ENCODE data around the gene IL20RA.
A peak's percentile ranks its signal among the peaks of the same experiment; 100 is the strongest.
"Not testable (repeated sequence)": the region's sequence is repeated elsewhere in the genome, so short reads cannot be mapped to it uniquely, and the experiment has no call there.

Gene IL20RA

GRCh38 chr6:137006056-137006455 lies 38.7 kb downstream of the IL20RA start:
- no peak for DNase-seq

DNA sequence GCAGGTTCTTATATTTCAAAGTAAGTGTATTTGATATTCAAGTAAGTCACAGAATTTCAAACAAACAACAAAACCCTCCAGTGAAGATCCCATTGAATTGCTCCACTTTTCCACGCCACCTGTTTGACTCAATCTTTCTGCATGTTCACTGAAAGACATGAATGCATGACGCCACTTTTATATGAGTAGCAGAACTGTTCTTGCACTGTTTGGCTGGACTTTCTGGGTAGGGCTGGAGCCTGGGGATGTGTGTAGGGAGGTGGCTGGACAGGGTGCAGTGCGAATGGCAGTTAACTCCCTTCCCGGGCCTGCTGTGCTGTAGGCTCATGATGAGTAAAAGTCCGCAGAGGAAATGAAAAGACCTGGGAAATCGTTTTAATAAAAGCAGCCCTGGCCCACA lies 39.7 kb downstream of the IL20RA start:
- DNase-seq = no peak

- no peak for DNase-seq
Measured at GRCh38 chr6:137002505-137002904, 42.3 kb downstream of the IL20RA start.

GRCh38 chr6:137001977-137002302 lies 42.8 kb downstream of the IL20RA start:
- DNase-seq = no peak

- no peak for DNase-seq
Measured at GRCh38 chr6:137001299-137001976, 43.3 kb downstream of the IL20RA start.

- no peak for DNase-seq
Measured at GRCh38 chr6:137000825-137001224, 43.9 kb downstream of the IL20RA start.

- DNase-seq = no peak
Measured at GRCh38 chr6:136995521-136995920, 49.2 kb downstream of the IL20RA start.

- no peak for DNase-seq
Measured at GRCh38 chr6:136994782-136995181, 50.0 kb downstream of the IL20RA start.

DNA sequence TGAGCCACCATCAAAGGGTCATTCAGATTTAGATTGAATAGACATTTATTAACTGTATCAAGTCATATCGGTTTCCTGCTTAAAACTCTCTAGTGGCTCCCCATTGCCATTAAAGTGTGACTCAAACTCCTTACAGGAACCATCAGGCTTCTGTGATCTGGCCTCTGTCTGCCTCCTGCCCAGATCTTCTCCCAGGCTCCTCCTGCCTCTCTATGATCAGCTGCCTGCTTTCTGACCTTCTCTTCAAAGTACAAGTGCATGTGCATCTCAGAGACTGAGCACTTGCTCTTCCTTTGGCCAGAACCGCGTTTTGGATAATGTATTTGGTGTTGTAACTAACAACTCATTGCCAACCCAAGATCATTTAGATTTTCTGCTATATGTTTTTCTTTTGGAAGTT lies 52.7 kb downstream of the IL20RA start:
- DNase-seq = peak; percentile 67

- DNase-seq = no peak
Measured at GRCh38 chr6:136991646-136992045, 53.1 kb downstream of the IL20RA start.

- no peak for DNase-seq
Measured at GRCh38 chr6:136990754-136991153, 54.0 kb downstream of the IL20RA start.

DNA sequence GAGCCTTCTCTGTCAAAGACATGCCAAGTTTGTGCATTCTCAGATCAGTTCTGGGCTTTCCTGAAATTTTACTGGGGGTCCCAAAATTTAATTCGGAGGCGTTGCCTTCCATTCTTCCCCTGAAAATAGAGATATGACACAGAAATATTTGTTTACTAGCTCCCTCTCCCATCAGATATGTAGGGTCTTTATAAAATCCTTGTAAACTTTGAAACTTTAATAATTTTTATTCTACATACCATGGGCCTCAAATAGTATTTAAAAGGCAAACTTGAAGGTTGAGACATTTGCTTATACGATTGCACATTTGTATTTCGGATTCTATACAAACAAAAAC lies 54.6 kb downstream of the IL20RA start:
- DNase-seq = no peak

DNA sequence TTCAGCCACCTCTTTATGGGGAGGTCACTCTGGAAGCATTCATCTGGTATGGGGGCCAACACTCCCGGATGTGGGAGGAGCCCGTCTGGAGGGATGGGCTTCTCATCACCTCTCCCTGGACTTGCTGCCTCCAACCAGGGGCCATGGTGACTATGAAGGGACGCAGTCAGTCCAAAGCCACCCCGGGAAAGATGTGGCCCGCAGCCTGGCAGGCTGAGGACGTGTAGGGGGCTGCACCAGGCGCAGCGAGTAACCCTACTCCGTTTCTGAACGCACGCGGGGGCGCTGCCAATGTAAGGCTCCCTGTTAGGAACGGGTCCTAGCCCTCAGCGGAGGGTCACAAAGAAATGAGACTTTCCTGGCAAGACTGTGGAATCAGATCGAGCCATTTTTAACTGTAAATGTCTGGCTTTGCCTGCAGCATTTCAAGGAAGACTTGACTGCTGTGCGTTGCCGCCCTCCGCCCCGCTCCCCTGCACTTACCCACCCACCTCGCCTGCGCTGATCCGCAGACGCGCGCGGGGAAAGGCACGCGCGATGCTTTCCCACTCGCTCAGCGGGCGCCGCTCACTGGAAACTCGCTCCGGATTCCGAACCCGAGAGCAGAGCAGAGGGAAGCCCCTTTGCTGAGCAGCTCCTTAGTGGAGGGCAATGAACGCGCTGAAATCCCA lies 55.1 kb downstream of the IL20RA start:
- peak; percentile 72 for DNase-seq

- no peak for DNase-seq
Measured at GRCh38 chr6:136987526-136987925, 57.2 kb downstream of the IL20RA start.

GRCh38 chr6:136985502-136985901 lies 59.3 kb downstream of the IL20RA start:
- DNase-seq = no peak

DNA sequence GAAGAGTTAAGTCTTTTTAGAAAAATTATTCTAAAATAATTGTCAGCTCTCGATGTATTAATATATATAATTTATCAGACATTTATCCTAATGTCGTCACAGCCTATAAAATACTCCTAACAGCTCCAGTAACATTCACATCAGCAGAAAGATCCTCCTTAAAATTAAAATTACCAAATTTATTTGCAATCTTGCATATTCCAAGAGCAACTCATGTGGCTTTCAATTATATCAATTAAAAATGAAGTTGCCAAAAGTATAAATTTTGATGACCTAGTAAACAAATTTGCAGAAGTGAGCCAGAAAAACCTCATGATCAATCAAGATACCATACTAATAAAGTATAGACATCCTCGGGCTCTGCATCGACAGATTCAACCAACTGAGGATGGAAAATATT lies 60.2 kb downstream of the IL20RA start:
- no peak for DNase-seq

- DNase-seq = no peak
Measured at GRCh38 chr6:136983687-136984086, 61.1 kb downstream of the IL20RA start.

DNA sequence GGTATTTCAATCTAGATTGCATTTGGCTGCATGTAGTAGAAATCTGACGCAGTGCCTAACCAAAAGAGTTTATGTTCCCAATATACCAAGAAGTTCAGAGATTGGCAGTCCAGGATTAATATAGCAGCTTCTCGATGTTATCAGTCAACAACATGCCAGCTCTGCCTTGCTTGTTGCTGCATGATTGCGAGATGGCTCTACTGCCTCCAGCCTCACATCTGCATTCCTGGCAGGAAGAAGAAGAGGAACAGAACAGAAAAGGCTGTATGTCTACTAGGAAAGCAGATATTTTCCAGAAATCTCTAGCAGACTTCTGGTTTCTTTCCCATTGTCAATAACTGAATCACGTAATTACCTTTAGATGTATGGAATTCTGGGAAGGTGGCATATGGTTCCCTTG lies 61.8 kb downstream of the IL20RA start:
- DNase-seq = no peak

GRCh38 chr6:136980070-136980469 lies 64.7 kb downstream of the IL20RA start:
- DNase-seq = no peak

DNA sequence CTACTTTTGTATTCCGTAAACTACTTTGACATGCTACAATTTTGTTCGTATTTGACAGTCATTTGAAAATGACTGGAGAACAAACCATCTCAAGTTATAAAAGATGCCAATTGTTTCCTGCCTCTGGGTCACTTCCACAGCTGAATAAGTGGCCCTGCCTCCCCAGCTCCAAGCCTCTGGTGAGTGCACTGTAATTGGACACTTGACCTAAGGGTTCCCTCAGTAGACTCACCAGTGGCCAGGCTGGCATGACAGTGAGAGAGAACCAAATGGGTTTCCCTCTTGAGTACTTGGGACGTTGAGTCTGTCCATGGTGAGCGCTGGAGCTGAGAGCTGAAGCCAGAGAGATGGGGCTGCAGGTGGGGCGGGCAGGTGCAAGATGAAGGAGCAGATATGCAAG lies 65.6 kb downstream of the IL20RA start:
- DNase-seq = no peak

GRCh38 chr6:136977075-136977474 lies 67.7 kb downstream of the IL20RA start:
- DNase-seq = no peak

DNA sequence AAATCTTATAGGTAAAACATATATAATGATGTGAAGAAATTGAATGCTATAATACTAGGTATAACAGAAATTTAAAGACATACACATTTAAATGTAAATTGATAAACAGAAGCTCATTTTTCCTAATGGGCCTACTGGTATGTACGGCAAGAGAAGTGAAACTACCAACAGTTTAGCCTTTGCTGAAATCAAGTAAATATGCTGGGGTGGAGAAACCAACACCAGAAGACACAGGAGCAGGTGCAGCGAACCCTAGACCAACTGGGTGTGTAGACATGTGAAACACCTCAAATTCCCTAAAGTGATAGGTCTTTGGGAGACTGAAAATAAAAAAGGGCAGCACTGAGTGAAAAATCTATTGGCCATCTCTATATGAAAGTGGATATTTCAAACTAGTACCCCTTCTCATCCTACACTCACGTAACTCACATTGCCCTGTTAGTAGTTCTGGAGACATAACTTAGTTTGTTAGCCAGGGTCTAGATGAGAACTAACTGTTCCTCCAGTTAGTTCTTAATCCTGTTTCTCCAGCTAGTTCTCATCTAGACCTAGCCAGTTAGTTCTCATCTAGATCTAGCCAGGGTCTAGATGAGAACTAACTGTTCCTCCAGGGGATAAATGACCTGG lies 69.6 kb downstream of the IL20RA start:
- DNase-seq = no peak

GRCh38 chr6:136973781-136974180 lies 71.0 kb downstream of the IL20RA start:
- DNase-seq = not testable (repeated sequence)

GRCh38 chr6:136971609-136972008 lies 73.2 kb downstream of the IL20RA start:
- DNase-seq = no peak

GRCh38 chr6:136969930-136970329 lies 74.8 kb downstream of the IL20RA start:
- DNase-seq = no peak

All from islet precursor cell (in vitro differentiated cells).